Prostate gland (tissue), 2 donors: Measurements from ENCODE around the gene PHF20.
"Not testable (repeated sequence)": the region's sequence is repeated elsewhere in the genome, so short reads cannot be mapped to it uniquely, and the experiment has no call there.

ENCODE experiments used
- CTCF ChIP-seq, 4 experiments: fragments of 200-600 bp in 2 of 4; fragments of 450-650 bp in 2 of 4; sonication (generic) in 2 of 4; IDR thresholded peaks; 1 replicate in 3 of 4; 2 replicates in 1 of 4; pipeline ENCODE4 v1.5.1; 2016 to 2019; ENCODE audit warnings: antibody characterized with exemption in 4 of 4, mild to moderate bottlenecking in 2 of 4, moderate library complexity in 2 of 4
- POLR2A ChIP-seq: fragments of 450-650 bp; IDR thresholded peaks from one replicate; pipeline ENCODE4 v1.6.1; 2016; ENCODE audit warnings: antibody characterized with exemption, mild to moderate bottlenecking
- POLR2AphosphoS5 ChIP-seq: sonication (generic); formaldehyde crosslinking; IDR thresholded peaks from one replicate; pipeline ENCODE4 v1.6.1; 2017; ENCODE audit warnings: antibody characterized with exemption

- TF ChIP-seq CTCF (IDR thresholded peaks at IDR 0.05); POLR2A; POLR2AphosphoS5: not testable (repeated sequence)
Measured at GRCh38 chr20:35996492-35996891, 224.7 kb downstream of the PHF20 start.
